Activated naive CD8-positive, alpha-beta T cell treated with anti-CD3 and anti-CD28 coated beads, Interleukin-2, amount 50 U/mL, for 16 hours (primary cell): ENCODE measurements around the gene RELL1.

ENCODE experiments used
- DNase-seq: peaks from one replicate; pipeline ENCODE4 v3.0.0-alpha.2; 2020; ENCODE audit warnings: low read depth, low spot score

The RELL1 gene

GRCh38 chr4:37686373-37687193 lies at the start of gene RELL1:
RELL1 (minus strand) TSS chr4:37686376; CDS start chr4:37686287, 89 bp downstream.
- peak; percentile 99 for DNase-seq

DNA sequence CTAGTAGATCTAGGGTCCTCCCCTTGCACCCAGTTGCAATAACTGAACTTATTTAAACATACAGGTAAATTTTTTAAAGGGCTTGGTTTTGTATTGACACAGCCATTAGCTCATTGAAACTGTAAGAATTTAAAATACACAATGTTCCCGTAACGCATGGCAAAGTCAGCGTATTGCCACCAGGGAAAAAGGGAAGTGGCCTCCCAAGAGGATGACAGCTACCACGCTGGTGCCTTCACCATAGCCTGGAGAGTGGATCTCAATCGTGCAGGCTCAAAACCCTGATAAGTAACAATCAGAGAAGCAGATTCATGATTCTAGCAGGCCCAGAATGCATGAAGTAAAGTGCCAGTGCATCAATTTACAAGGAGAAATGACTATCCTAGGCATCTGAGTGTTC lies 49.4 kb upstream of the RELL1 start:
- DNase-seq: no peak

GRCh38 chr4:37734989-37735388 lies 48.8 kb upstream of the RELL1 start:
- no peak for DNase-seq

- no peak for DNase-seq
Observed at GRCh38 chr4:37733240-37733867, 47.2 kb upstream of the RELL1 start.

DNA sequence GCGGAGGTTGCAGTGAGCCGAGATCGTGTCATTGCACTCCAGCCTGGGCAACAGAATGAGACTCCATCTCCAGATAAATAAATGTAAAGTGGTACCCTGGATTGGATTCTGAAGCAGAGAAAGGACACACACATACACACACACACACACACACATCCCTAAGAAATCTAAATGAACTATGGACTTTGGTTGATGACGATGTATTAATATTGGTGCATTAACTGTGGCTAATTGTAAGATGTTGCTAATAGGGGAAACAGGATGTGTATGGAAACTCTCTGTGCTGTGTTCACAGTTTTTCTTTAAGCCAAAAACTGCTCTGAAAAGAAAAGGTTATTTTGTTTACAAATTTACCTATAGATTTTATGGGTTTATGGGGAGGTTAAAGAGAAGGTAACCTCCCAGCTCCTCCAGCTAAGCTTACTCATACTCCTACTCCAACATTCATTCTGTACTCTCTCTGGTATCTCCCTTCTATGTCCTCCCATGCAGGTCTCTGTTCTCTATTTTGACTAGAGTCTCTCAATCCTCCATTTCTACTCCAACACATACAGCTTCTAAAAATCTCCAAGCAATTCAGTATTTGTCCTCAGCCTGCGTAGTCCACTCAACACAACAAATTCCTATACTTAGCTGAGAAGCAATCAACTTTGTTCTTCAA lies 46.5 kb upstream of the RELL1 start:
- DNase-seq: no peak

DNA sequence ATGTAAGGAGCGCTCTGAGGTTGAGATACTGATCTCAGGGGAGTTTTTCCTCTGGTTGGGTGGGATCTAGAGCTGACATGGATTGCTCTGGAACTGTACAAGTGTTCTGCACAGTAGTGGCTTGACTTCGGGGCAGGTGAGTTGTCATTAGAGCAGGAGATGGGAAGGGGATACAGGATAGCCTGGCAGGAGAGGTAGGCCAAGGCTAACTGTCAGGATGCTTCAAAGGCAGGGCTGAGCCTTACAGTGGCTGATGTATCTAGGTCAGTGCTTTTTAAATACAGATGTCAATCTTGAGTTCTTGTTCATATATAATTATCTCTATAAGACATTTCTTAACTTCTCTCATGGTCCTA lies 43.5 kb upstream of the RELL1 start:
- DNase-seq: no peak

DNA sequence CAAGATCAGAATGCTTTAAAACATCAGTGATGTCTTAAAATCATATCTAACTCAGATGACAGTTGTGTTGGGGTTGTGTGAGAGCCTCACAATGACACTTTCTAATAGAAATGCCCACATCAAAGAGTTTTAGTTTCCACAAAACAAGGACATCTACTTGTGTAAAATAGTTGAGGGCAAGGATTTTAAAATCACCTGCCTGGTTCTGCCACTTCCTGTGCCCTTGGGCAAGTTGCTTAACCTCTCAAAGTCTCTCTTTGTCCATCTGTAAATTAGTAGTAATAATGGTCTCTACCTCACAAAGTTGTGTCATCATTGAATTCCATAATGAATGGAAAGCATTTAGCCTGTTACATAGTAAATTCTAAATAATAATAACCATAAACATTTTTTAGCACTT lies 41.9 kb upstream of the RELL1 start:
- no peak for DNase-seq

DNA sequence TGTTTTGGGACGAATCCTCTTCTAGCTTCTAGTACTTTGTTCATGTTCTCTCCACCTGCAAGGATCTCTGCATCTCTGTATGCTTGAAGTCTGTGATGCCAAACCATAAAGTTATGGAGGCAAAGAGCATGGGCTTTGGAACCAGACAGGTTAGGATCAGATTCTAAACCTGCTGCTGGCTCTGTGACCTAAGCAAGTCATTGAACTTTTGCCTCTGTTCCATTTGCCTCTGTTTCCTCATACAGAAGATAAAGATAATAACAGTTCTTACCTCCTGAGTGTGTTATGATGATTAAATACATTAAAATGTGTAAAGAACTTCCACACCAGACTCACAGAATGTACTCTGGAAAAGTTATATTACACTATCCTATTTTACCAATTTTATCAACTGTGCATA lies 41.5 kb upstream of the RELL1 start:
- no peak for DNase-seq

DNA sequence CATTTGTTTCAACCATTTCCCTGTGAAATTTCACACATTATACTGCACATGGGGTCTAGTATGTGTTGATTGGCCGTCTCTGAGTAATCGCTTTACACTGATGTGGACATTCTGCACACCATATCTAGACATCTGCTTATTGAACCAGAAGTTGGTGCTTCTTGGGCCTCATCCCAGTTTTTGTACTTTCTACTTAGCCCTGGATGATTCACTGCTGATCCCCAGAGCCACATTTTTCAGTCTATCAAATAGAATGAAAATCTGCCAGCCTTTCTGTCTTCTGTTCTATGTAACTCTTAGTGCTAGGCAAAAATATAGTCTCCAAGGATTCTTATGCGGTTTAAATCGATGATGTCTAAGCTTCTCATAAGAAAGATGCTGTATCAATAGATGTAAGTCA lies 40.5 kb upstream of the RELL1 start:
- no peak for DNase-seq

DNA sequence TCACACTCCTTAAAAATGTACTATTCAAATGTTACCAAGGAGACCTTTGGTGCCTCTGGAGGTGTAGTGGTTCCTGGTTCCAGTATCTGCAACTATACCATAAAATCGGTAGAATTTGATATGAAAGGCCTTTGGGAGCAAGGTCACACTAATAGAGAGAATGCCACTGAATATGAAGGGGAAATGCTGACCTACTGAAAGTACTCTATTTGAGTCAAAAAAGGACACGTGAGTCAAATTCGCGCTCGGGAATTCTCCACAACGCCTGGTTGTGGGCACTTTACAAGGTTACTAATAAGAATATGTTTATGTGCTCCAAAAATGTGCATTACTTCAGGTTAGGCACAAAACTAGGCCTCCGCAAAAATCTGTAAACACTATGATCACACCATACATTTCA lies 39.5 kb upstream of the RELL1 start:
- no peak for DNase-seq

GRCh38 chr4:37723067-37723466 lies 36.9 kb upstream of the RELL1 start:
- DNase-seq: no peak

- DNase-seq: no peak
Observed at GRCh38 chr4:37721995-37722638, 35.9 kb upstream of the RELL1 start.

GRCh38 chr4:37719021-37719420 lies 32.8 kb upstream of the RELL1 start:
- no peak for DNase-seq

GRCh38 chr4:37717576-37717975 lies 31.4 kb upstream of the RELL1 start:
- no peak for DNase-seq

DNA sequence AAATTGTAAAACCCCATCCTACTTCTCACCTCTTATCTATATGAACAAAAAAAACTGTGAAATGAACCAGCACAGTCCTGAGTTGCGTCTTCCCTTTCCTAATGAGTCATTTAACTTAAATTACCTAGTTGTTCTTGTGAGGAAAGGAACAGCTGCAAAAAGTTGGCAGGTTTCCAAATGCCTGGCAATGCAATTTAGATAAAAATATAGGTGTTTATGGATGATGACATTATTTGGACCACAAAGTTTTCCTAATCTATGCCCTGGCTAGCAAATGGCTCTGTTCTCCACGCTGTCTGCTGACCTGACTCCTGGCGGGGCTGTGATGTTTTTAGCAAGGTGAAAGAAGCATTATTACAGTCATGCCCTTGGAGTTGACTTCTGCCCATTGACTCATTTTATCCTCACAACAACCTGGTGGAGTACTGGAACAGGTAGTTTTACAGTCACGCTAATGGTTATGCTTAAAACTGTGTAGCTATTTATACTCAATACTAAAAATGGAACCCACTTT lies 29.8 kb upstream of the RELL1 start:
- DNase-seq: no peak

DNA sequence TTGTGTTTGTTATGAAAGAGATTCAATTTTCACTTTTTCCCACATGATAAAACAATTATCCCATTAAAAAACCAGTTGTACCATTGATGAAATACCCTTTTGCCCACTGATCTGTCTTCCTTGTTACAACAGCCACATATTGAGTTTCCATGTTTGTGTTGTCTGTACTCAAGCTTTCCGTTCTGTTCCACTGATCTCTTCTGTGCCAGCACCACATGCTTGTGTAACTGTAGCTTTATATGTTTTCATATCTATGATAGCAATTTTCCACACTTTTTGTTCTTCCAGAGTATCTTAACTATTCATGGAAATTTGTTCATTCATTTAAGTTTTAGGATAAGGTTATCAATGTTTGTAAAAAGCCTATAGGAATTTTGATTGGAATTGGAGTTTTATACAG lies 24.3 kb upstream of the RELL1 start:
- no peak for DNase-seq

DNA sequence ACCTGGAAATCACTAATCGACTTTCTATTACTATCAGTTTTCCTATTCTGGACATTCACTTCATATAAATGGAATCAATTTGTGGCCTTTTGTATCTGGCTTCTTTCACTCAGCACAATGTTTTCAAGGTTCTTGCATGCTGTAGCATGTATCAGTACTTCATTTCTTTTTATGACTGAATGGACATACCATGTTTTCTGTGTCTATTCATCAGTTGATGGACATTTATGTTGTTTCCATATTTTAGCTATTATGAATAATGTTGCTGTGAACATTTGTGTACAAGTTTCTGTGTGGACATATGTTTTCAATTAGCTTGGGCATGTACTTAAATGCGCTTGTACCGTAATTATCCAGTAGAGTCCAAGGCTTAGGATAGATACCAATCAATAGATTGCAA lies 19.9 kb upstream of the RELL1 start:
- no peak for DNase-seq

DNA sequence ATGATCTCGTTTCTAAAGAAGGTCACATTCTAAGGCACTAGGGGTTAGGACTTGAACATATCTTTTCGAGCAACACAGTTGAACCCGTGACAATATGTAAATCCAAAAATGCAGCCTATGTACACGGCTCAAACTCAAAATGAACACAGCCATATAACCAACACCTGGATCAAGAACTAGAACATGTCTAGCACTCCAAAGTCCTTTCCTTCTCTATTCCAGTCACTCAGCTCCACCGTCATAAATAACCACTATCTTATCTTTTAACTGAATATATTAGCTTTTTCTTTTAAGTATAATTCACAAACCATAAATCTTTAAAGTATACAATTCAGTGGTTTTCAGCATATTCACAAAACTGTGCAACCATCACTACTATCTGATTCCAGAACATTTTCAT lies 19.4 kb upstream of the RELL1 start:
- DNase-seq: no peak

GRCh38 chr4:37699868-37700481 lies 13.8 kb upstream of the RELL1 start:
- no peak for DNase-seq

- no peak for DNase-seq
Observed at GRCh38 chr4:37697566-37697965, 11.4 kb upstream of the RELL1 start.

DNA sequence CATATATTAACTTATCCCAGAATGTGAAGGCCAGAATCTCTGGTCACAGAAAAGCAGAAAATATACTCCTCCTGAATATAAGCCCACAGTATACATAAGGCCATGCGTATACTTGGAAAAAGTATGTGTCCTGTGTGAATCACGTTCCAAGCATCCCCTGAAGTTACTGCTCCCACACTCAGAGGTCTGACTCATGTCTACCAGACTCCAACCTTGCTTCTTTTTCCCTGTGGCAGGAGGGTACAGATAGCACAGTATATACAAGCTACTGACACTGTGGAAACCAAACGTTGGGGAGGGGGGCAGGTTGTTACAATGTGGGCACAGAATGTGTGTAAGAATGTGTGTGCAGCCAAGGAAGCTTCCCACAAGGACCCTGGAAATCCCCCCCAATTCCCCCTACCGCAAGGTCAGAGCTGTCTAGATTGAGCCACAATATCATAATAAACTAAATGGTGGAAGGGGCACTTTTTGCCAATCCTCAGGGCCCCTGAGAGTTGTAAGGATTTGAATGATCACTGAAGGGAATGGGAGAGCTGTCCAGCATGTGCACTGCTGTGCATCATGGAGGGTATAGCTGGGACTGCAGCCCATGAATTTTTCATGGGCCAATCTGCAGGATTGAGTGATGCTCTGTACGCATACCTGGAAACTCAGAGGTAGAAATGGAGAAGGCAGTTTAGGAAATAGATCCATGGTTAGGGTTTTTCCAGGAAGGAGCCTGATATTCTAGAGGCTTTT lies 7.4 kb upstream of the RELL1 start:
- DNase-seq: no peak
